ENCODE data around the gene FAM78B.

The FAM78B gene

GRCh38 chr1:166064313-166064926 lies 102.4 kb downstream of the FAM78B start:
- no peak for DNase-seq (ENCODE audit: low read depth)

DNA sequence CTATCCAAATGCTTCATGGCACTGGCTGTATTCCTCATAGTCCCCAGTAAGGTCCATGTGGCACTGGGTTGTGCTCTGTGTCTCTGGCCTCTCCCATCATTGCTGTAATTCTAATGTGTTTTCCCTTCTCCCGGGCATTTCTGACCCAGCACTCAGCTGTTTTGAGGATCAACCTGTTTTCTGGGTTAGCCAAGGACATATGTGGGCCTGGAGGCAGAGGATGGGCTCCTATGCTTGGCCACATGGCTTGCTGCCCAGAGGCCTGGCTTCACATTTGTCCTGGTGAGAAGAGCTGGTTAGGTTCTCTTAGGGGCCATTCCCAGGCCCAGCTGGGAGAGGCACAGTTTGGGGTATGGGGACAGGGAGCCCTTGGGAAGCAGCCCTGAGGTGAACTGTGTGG lies 103.1 kb downstream of the FAM78B start:
- no peak for DNase-seq (ENCODE audit: low read depth)

DNA sequence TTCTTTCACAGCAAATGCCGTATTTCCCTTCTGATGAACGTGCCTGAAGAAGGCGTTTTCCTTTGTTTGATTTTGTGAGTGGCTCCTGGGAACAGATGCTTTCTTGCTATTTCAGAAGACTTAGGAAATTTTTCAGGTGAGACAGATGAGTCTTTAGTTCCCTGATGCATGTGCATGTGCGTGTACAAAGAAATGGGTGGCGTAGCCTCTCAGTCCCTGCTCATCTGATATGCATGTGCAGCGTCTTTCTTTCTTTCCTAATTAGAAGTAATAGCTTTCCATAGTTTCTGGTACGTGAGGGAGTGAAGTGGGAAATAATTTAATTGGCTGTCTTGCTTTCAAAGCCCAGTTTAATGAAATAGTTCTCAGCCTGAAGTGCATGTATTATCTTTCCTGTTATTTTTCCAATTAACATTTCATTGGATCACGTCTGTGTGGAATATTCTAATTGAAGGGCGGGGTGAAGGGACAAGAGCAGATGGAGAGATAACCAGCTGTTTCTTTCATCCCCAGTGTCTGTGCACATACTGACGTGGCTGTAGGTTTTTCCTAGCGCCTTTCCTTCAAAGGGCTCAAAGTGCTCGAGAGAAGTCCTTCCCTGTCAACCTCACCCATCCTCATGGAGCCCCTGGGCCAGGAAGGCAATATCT lies 104.3 kb downstream of the FAM78B start:
- DNase-seq (ENCODE audit: low read depth) = no peak

- no peak for DNase-seq (ENCODE audit: low read depth)
Observed at GRCh38 chr1:166057650-166058049, 109.2 kb downstream of the FAM78B start.

DNA sequence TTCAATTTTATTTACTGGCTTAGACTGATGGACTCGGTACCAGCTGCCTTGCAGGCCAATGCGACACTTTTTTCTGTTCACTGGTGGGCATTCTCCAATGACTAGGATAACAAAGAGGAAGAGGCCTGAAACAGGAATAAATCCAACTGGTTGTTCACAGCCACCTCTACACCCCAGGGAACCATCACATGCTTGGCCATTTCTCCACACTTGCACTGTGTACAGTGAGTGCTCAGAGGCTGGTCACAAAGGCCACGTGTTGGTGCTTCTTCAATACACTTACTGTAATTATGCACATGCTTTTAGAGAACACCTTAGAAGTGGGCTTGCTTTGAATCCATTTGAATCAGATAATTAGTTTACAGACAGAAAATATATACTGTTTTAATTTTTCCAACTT lies 113.4 kb downstream of the FAM78B start:
- DNase-seq (ENCODE audit: low read depth) = no peak

GRCh38 chr1:166040202-166040997 lies 126.4 kb downstream of the FAM78B start:
- DNase-seq (ENCODE audit: low read depth) = no peak

- no peak for DNase-seq (ENCODE audit: low read depth)
Observed at GRCh38 chr1:166039436-166040201, 127.2 kb downstream of the FAM78B start.

- no peak for DNase-seq (ENCODE audit: low read depth)
Observed at GRCh38 chr1:166036092-166036491, 130.7 kb downstream of the FAM78B start.

GRCh38 chr1:166032572-166033371 lies 134.0 kb downstream of the FAM78B start:
- DNase-seq (ENCODE audit: low read depth) = no peak

DNA sequence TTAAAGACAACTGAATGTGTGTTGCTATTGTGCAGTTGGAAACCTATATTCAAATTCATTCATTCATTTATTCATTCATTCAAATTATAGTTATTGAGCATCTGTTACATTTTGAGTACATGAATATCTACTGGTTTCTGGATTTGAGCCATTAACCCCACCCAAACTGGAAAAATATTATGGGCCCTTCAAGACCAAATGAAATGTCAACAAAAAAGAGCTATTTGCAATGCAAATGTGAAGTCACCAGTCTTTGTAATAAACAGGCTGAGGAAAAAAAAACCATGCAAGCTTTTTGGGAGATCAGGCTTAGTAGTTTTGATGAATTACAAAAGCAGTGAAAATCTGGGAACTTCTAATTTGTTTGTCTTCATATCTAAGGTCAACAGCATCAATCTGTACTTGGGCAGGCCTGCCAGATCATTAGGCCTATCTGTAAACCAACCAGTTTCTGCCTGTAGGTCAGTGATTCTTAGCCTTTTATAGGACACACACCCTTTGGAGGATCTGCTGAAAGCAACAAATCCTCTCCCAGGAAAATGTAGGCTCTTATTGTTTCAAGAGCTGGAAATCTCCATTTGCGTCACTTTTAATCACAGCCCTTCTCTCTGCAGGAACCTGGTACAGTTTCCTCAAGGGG lies 134.7 kb downstream of the FAM78B start:
- DNase-seq (ENCODE audit: low read depth) = no peak

DNA sequence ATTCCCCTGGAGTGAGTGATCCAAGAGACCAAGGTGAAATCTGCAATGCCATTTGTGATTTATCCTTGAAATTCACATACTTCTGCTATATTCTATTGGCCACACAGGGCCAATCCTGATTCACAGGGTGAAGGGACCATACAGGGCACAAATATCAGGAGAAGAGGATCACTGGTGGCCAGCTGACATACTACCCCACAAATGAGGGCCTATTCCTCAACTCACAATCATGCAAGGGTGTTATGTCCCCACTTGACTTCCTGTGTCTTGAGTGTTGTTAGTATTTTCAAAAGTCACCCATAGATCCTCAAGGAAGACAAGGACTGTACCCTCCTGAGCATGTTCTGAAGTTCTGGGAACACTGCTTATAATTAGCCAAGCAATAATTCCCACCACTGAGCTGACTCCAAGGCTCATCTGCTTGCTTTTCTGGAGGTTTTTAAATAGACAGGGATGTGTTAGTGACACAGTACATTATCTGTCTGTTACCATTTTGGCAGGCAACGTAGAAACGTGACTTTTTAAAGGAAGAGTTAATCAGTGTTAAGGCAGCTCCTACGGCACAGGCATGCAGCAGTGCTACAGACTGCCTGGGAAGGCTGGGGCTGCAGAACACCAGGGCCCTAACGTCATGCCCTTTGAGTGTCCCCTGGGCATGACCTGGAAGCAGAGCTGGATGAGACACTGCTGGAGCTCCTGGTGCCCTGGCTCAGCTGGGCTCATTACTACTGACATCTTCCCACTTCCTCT lies 137.4 kb downstream of the FAM78B start:
- DNase-seq (ENCODE audit: low read depth) = no peak

DNA sequence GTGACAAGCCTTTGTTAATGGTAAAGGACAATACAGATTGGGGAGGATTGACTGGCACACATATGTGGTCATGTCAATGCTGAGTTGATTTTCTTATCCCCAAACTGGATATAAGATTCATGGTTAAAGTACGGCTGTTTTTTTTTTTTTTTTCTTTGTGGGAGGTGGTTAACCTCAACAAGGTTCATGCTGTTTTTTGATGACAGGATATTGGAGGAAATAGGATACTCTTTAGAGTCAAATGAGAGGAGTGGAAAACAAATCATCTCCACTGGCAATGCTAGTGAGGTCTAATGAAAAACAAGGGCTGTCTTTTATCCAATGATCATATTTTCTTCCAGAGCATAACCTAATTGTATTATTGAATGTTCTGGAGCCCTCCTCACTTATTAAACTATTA lies 140.2 kb downstream of the FAM78B start:
- no peak for DNase-seq (ENCODE audit: low read depth)

GRCh38 chr1:166026143-166026542 lies 140.7 kb downstream of the FAM78B start:
- no peak for DNase-seq (ENCODE audit: low read depth)

DNA sequence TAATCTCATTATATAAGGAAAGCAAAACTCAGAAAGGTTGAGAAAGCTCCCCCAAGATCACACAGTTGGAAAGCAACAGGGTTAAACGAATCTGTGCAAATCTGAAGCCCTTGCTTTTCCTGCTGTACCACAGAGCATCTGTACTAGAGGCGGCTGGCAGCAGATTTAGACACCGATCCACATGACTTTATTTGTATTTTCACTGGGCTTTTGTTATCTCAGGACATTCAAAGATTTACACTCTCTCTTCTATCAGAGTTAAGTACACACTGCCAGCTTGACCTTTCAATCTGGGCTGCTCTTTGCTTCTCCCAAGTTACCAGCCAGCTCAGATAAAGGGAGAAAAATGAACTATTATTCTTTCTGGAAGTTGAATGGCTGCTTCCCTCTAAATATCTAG lies 146.6 kb downstream of the FAM78B start:
- no peak for DNase-seq (ENCODE audit: low read depth)
